Measurements from ENCODE around the gene ZNF407. TPM values are rescaled to one million over a fixed set of nuclear protein-coding genes. Genes with fewer than 3 reads are reported as not detected.
A peak's percentile ranks its signal among the peaks of the same experiment; 100 is the strongest.

Gene ZNF407, protein sequence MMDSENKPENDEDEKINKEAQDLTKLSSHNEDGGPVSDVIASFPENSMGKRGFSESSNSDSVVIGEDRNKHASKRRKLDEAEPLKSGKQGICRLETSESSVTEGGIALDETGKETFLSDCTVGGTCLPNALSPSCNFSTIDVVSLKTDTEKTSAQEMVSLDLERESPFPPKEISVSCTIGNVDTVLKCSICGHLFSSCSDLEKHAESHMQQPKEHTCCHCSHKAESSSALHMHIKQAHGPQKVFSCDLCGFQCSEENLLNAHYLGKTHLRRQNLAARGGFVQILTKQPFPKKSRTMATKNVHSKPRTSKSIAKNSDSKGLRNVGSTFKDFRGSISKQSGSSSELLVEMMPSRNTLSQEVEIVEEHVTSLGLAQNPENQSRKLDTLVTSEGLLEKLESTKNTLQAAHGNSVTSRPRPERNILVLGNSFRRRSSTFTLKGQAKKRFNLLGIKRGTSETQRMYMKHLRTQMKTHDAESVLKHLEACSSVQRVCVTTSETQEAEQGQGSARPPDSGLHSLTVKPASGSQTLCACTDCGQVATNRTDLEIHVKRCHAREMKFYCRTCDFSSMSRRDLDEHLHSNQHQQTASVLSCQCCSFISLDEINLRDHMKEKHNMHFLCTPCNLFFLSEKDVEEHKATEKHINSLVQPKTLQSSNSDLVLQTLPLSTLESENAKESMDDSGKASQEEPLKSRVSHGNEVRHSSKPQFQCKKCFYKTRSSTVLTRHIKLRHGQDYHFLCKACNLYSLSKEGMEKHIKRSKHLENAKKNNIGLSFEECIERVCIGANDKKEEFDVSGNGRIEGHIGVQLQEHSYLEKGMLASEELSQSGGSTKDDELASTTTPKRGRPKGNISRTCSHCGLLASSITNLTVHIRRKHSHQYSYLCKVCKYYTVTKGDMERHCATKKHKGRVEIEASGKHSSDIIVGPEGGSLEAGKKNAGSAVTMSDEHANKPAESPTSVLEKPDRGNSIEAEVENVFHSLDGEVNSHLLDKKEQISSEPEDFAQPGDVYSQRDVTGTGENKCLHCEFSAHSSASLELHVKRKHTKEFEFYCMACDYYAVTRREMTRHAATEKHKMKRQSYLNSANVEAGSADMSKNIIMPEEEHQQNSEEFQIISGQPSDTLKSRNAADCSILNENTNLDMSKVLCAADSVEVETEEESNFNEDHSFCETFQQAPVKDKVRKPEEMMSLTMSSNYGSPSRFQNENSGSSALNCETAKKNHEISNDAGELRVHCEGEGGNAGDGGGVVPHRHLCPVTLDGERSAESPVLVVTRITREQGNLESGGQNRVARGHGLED (N-terminal part only)
- total RNA-seq (10 to 100 TPM; 30.8 to 35.9 TPM), polyA plus RNA-seq (ENCODE audit: insufficient read depth, low read depth, low replicate concordance) (10.9 TPM)
- long read RNA-seq, donor 1, full-length matches to known transcripts, result 11 of 11 reads
- long read RNA-seq, donor 1, partial matches to known transcripts, result 0 of 11 reads
- long read RNA-seq, donor 1, other reads (novel, unspliced or antisense), result 0 of 11 reads
- long read RNA-seq, donor 2, full-length matches to known transcripts, result 6 of 6 reads
- long read RNA-seq, donor 2, partial matches to known transcripts, result 0 of 6 reads
- long read RNA-seq, donor 2, other reads (novel, unspliced or antisense), result 0 of 6 reads

- H3K4me3 ChIP-seq, result peak within 1 kb of the TSS; percentile 85 to 87
- H3K36me3 ChIP-seq (ENCODE audit: low read depth, missing control alignments), result no peaks in the 10 kb centered on the region
- H3K4me1 ChIP-seq, result peaks cover 14% of the 10 kb centered on the region
- WGBS, 2 donors, result 0 to 1% methylated on average over 15 to 39 of the region's 64 CpGs
- peak; percentile 91 for DNase-seq
- H3K27me3 ChIP-seq, result no peaks in the 10 kb centered on the region
- TF ChIP-seq CTCF (IDR thresholded peaks at IDR 0.05) (peak in 1 of 3 experiments; percentile 5), POLR2A (IDR thresholded peaks at IDR 0.05) (no peak)
- intact Hi-C loops (cut with DNase I; ENCODE audit: low total_unique reads), result no loop called here
- H3K9me3 ChIP-seq, result no peaks in the 10 kb centered on the region
- H3K27ac ChIP-seq, result peak within 1 kb of the TSS; percentile 97 to 99
Measured at GRCh38 chr18:74597662-74598349, at the start of gene ZNF407. TSS of gene ZNF407 (plus strand) at chr18:74597870. CDS start at chr18:74631020, 33,150 bp downstream.

- H3K36me3 ChIP-seq (ENCODE audit: low read depth, missing control alignments), result no peaks in the 10 kb centered on the region
- intact Hi-C loops (cut with DNase I; ENCODE audit: low total_unique reads), result loop anchor here (10.0 kb wide), 1 partner anchor 195 kb away; no protein-coding TSS in a partner anchor
- no peak for DNase-seq
- no peak for TF ChIP-seq CTCF (IDR thresholded peaks at IDR 0.05)
- no peak for TF ChIP-seq POLR2A (IDR thresholded peaks at IDR 0.05)
- H3K27ac ChIP-seq, result no peak overlapping the region
- H3K9me3 ChIP-seq, result no peaks in the 10 kb centered on the region
- H3K4me3 ChIP-seq, result no peak overlapping the region
- 93 to 100% methylated on average over 1 of the region's 1 CpG for WGBS, 2 donors
- H3K27me3 ChIP-seq, result no peaks in the 10 kb centered on the region
- no peaks in the 10 kb centered on the region for H3K4me1 ChIP-seq
Measured at GRCh38 chr18:74549591-74550104, 48.0 kb upstream of the ZNF407 start.

DNA sequence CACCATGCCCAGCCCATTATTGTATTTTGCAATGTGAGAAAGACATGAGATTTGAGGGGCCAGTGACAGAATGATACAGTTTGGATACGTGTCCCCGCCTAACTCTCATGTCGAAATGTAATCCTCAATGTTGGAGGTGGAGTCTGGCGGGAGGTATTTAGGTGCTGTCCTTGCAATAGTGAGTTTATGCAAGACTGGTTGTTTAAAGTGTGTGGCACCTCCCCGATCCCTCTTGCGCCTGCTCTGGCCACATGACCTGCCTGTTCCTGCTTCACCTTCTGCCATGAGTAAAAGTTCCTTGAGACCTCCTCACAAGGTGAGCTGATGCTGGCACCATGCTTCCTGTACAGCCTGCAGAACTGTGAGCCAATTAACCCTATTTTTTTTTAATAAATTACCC, 46.8 kb upstream of the ZNF407 start:
- intact Hi-C loops (cut with DNase I; ENCODE audit: low total_unique reads), result no loop called here
- 99 to 100% methylated on average over 6 of the region's 6 CpGs for WGBS, 2 donors

More for the DNA sequence above, 46.8 kb upstream of the ZNF407 start:
- no peak for DNase-seq
- no peaks in the 10 kb centered on the region for H3K4me1 ChIP-seq
- no peaks in the 10 kb centered on the region for H3K27me3 ChIP-seq
- no peak overlapping the region for H3K27ac ChIP-seq
- no peak for TF ChIP-seq POLR2A (IDR thresholded peaks at IDR 0.05)
- no peak for TF ChIP-seq CTCF (IDR thresholded peaks at IDR 0.05)
- H3K36me3 ChIP-seq (ENCODE audit: low read depth, missing control alignments), result no peaks in the 10 kb centered on the region
- H3K9me3 ChIP-seq, result no peaks in the 10 kb centered on the region
- H3K4me3 ChIP-seq, result no peak overlapping the region

All from testis (tissue), 5 donors.